Neural cell (in vitro differentiated cells): Measurements from ENCODE around the gene PLAAT4. TPM values are rescaled to one million over a fixed set of nuclear protein-coding genes. Genes with fewer than 3 reads are reported as not detected.

Experiments used
- H2AFZ ChIP-seq: fragments of 200-600, 300-800 bp; sonication (generic), shearing (Covaris generic); 2 replicates; pipeline ENCODE4 v1.6.0; 2014; ENCODE audit warnings: low read depth, mild to moderate bottlenecking, antibody characterized with exemption, low read length, moderate library complexity
- H3F3A ChIP-seq: fragments of 200-600 bp; shearing (Covaris generic); 2 replicates; pipeline ENCODE4 v1.6.1; 2016; ENCODE audit warnings: mild to moderate bottlenecking, moderate library complexity, mixed read lengths, antibody characterized with exemption, low read length; ENCODE audit not compliant: insufficient read depth, poor library complexity, severe bottlenecking
- H3K27ac ChIP-seq: fragments of 200-600, 300-800 bp; sonication (generic), shearing (Covaris generic); 2 replicates; pipeline ENCODE4 v1.5.1; 2014; ENCODE audit warnings: mild to moderate bottlenecking, low read length, moderate library complexity
- H3K27me3 ChIP-seq: fragments of 300-800, 200-600 bp; sonication (generic), shearing (Covaris generic); 2 replicates; pipeline ENCODE4 v1.6.0; 2014; ENCODE audit warnings: mild to moderate bottlenecking, low read depth, low read length, moderate library complexity; ENCODE audit not compliant: insufficient read depth
- H3K36me3 ChIP-seq: fragments of 300-800, 200-600 bp; sonication (generic), shearing (Covaris generic); 2 replicates; pipeline ENCODE4 v1.5.1; 2014; ENCODE audit warnings: mild to moderate bottlenecking, antibody characterized with exemption, low read length, moderate library complexity; ENCODE audit not compliant: insufficient read depth
- H3K4me2 ChIP-seq: fragments of 300-800, 200-600 bp; sonication (generic), shearing (Covaris generic); 2 replicates; pipeline ENCODE4 v1.6.0; 2014; ENCODE audit warnings: mild to moderate bottlenecking, low read length
- H3K4me3 ChIP-seq: fragments of 300-800, 200-600 bp; sonication (generic), shearing (Covaris generic); 2 replicates; pipeline ENCODE4 v1.5.1; 2014; ENCODE audit warnings: mild to moderate bottlenecking, low read length, moderate library complexity
- H3K79me2 ChIP-seq: fragments of 200-600 bp; shearing (Covaris generic); replicated peaks from 2 replicates; pipeline ENCODE4 v1.6.0; 2014; ENCODE audit warnings: mild to moderate bottlenecking, low read length, moderate library complexity; ENCODE audit not compliant: insufficient read depth
- H3K9ac ChIP-seq: fragments of 300-800, 200-600 bp; sonication (generic), shearing (Covaris generic); 2 replicates; pipeline ENCODE4 v1.6.1; 2016; ENCODE audit warnings: mild to moderate bottlenecking, low read length, mixed read lengths
- H3K9me2 ChIP-seq: fragments of 200-600 bp; shearing (Covaris generic); 2 replicates; pipeline ENCODE4 v1.6.1; 2016; ENCODE audit warnings: mild to moderate bottlenecking, low read length, mixed read lengths; ENCODE audit not compliant: insufficient read depth
- H3K9me3 ChIP-seq: fragments of 200-600, 300-800 bp; sonication (generic), shearing (Covaris generic); 2 replicates; pipeline ENCODE4 v1.6.1; 2016; ENCODE audit warnings: mild to moderate bottlenecking, mixed run types, low read length, moderate library complexity, mixed read lengths
- H4K20me1 ChIP-seq: fragments of 200-600 bp; shearing (Covaris generic); 2 replicates; pipeline ENCODE4 v1.6.1; 2016; ENCODE audit warnings: mild to moderate bottlenecking, mixed run types; ENCODE audit not compliant: insufficient read depth
- CTCF ChIP-seq: fragments of 450-650 bp; IDR thresholded peaks from 2 replicates; pipeline ENCODE4 v1.5.1; 2014; ENCODE audit warnings: antibody characterized with exemption, mild to moderate bottlenecking, moderate library complexity; ENCODE audit not compliant: poor library complexity, severe bottlenecking
- EP300 ChIP-seq: fragments of 450-650 bp; conservative IDR thresholded peaks from 2 replicates; pipeline ENCODE4 v1.6.1; 2014; ENCODE audit warnings: antibody characterized with exemption, mild to moderate bottlenecking, moderate library complexity; ENCODE audit not compliant: poor library complexity, severe bottlenecking
- EZH2 ChIP-seq: fragments of 200-600, 300-800 bp; shearing (Covaris generic), sonication (generic); IDR thresholded peaks from 2 replicates; pipeline ENCODE4 v1.6.1; 2014; ENCODE audit warnings: antibody characterized with exemption, low read length, borderline replicate concordance, mild to moderate bottlenecking; ENCODE audit not compliant: insufficient read depth, poor library complexity, severe bottlenecking
- MXI1 ChIP-seq: fragments of 450-650 bp; conservative IDR thresholded peaks from 2 replicates; pipeline ENCODE4 v1.6.1; 2014; ENCODE audit warnings: antibody characterized with exemption, mild to moderate bottlenecking; ENCODE audit not compliant: poor library complexity, severe bottlenecking
- POLR2AphosphoS5 ChIP-seq: IDR thresholded peaks from 2 replicates; pipeline ENCODE4 v1.6.1; 2012
- RAD21 ChIP-seq: fragments of 450-650 bp; conservative IDR thresholded peaks from 2 replicates; pipeline ENCODE4 v1.6.1; 2014; ENCODE audit warnings: antibody characterized with exemption, mild to moderate bottlenecking, moderate library complexity
- SMC3 ChIP-seq: fragments of 450-650 bp; conservative IDR thresholded peaks from 2 replicates; pipeline ENCODE4 v1.6.1; 2014; ENCODE audit warnings: antibody characterized with exemption, mild to moderate bottlenecking, moderate library complexity; ENCODE audit not compliant: poor library complexity
- TAF1 ChIP-seq: IDR thresholded peaks from 2 replicates; pipeline ENCODE4 v1.6.1; 2012; ENCODE audit warnings: low read depth
- polyA plus RNA-seq: library from polyadenylated mRNA; depleted of rRNA; stranded (reverse); fragments of >200 nt; gene quantifications from 2 replicates; pipeline ENCODE4 v1.2.3, GENCODE V29; 2014
- TF ChIP-seq, protein P1 (sequence below): IDR thresholded peaks from 2 replicates; pipeline ENCODE4 v1.6.1; 2012; ENCODE audit warnings: borderline replicate concordance

The PLAAT4 gene
- polyA plus RNA-seq, 1 donor from 2014 or later: not detected

- no peak overlapping the region for H3K9ac ChIP-seq
- TF ChIP-seq POLR2AphosphoS5: no peak
- no peaks in the 10 kb centered on the region for H3F3A ChIP-seq
- no peaks in the 10 kb centered on the region for H4K20me1 ChIP-seq
- H2AFZ ChIP-seq: no peak overlapping the region
- no peaks in the 10 kb centered on the region for H3K79me2 ChIP-seq
- no peaks in the 10 kb centered on the region for H3K27me3 ChIP-seq
- H3K9me2 ChIP-seq: no peaks in the 10 kb centered on the region
- H3K4me3 ChIP-seq: no peak overlapping the region
- no peaks in the 10 kb centered on the region for H3K9me3 ChIP-seq
- H3K36me3 ChIP-seq: no peaks in the 10 kb centered on the region
- no peak overlapping the region for H3K27ac ChIP-seq
- H3K4me2 ChIP-seq: no peak overlapping the region
These were observed 30.6 kb downstream of the PLAAT4 start for GRCh38 chr11:63567044-63567840.

DNA sequence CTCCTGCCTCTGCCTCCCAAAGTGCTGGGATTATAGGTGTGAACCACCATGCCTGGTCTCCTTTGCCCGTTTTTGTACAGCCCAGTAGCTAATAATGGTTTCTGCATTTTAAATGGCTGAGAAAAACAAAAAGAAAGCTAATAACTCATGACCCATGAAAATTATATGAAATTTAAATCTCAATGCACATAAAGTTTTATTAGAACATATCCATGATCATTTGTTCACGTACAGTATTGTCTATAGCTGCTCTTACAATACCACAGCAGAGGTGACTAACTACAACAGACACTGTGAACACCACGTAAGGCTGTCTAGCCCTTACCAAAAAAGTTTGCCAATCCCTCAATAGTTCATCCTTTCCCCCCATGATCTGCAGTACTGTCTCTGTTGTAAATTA is 33.0 kb downstream of the PLAAT4 start:
- H3K27me3 ChIP-seq: no peaks in the 10 kb centered on the region
- no peaks in the 10 kb centered on the region for H3K9me2 ChIP-seq
- H3F3A ChIP-seq: no peaks in the 10 kb centered on the region
- no peak overlapping the region for H3K9ac ChIP-seq
- H2AFZ ChIP-seq: no peak overlapping the region
- no peaks in the 10 kb centered on the region for H3K9me3 ChIP-seq
- no peaks in the 10 kb centered on the region for H3K36me3 ChIP-seq
- H3K4me3 ChIP-seq: no peak overlapping the region
- H3K4me2 ChIP-seq: no peak overlapping the region
- no peak for TF ChIP-seq EZH2
- no peaks in the 10 kb centered on the region for H4K20me1 ChIP-seq
- no peak overlapping the region for H3K27ac ChIP-seq
- no peaks in the 10 kb centered on the region for H3K79me2 ChIP-seq

GRCh38 chr11:63572026-63572688 is 35.5 kb downstream of the PLAAT4 start:
- H4K20me1 ChIP-seq: no peaks in the 10 kb centered on the region
- H2AFZ ChIP-seq: no peak overlapping the region
- H3K36me3 ChIP-seq: no peaks in the 10 kb centered on the region
- H3K4me3 ChIP-seq: no peak overlapping the region
- H3F3A ChIP-seq: no peaks in the 10 kb centered on the region
- no peaks in the 10 kb centered on the region for H3K79me2 ChIP-seq
- no peaks in the 10 kb centered on the region for H3K27me3 ChIP-seq
- no peak overlapping the region for H3K9ac ChIP-seq
- no peak overlapping the region for H3K4me2 ChIP-seq
- H3K27ac ChIP-seq: no peak overlapping the region
- H3K9me2 ChIP-seq: no peaks in the 10 kb centered on the region
- no peak for TF ChIP-seq RAD21
- no peak for TF ChIP-seq POLR2AphosphoS5
- TF ChIP-seq EZH2: no peak
- TF ChIP-seq EP300: no peak
- TF ChIP-seq SMC3: no peak
- no peak for TF ChIP-seq TAF1
- no peak for TF ChIP-seq MXI1
- no peak for TF ChIP-seq CTCF
- TF ChIP-seq, protein P1, sequence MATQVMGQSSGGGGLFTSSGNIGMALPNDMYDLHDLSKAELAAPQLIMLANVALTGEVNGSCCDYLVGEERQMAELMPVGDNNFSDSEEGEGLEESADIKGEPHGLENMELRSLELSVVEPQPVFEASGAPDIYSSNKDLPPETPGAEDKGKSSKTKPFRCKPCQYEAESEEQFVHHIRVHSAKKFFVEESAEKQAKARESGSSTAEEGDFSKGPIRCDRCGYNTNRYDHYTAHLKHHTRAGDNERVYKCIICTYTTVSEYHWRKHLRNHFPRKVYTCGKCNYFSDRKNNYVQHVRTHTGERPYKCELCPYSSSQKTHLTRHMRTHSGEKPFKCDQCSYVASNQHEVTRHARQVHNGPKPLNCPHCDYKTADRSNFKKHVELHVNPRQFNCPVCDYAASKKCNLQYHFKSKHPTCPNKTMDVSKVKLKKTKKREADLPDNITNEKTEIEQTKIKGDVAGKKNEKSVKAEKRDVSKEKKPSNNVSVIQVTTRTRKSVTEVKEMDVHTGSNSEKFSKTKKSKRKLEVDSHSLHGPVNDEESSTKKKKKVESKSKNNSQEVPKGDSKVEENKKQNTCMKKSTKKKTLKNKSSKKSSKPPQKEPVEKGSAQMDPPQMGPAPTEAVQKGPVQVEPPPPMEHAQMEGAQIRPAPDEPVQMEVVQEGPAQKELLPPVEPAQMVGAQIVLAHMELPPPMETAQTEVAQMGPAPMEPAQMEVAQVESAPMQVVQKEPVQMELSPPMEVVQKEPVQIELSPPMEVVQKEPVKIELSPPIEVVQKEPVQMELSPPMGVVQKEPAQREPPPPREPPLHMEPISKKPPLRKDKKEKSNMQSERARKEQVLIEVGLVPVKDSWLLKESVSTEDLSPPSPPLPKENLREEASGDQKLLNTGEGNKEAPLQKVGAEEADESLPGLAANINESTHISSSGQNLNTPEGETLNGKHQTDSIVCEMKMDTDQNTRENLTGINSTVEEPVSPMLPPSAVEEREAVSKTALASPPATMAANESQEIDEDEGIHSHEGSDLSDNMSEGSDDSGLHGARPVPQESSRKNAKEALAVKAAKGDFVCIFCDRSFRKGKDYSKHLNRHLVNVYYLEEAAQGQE: no peak
- no peaks in the 10 kb centered on the region for H3K9me3 ChIP-seq
